CD4-positive, CD25-positive, alpha-beta regulatory T cell (primary cell): ENCODE measurements around the gene ADORA1. TPM values are rescaled to one million over a fixed set of nuclear protein-coding genes. Genes with fewer than 3 reads are reported as not detected.

Experiments used
- ATAC-seq, 2 donors: fragments of 150-1000 bp; cut with Tn5 transposase; one replicate each; pipeline ENCODE4 v1.10.0; 2021; ENCODE audit warnings: low read depth in 2 of 2, moderate number of reproducible peaks in 2 of 2, moderate library complexity in 1 of 2
- DNase-seq, 3 donors: peaks; one replicate each; pipeline versions ENCODE4 v3.0.0 to v3.0.0-alpha.2; 2012 to 2022; ENCODE audit warnings: mixed read lengths in 1 of 3
- H3K27ac ChIP-seq: one replicate; pipeline ENCODE4 v1.7.0; 2013; ENCODE audit warnings: mild to moderate bottlenecking, low read length; ENCODE audit not compliant: insufficient read depth, poor library complexity, severe bottlenecking
- H3K27me3 ChIP-seq: one replicate; pipeline ENCODE4 v1.7.0; 2013; ENCODE audit warnings: low read length; ENCODE audit not compliant: control insufficient read depth, insufficient read depth
- H3K36me3 ChIP-seq: one replicate; pipeline ENCODE4 v1.7.0; 2013; ENCODE audit warnings: mild to moderate bottlenecking, low read length, moderate library complexity; ENCODE audit not compliant: control insufficient read depth, insufficient read depth
- H3K4me1 ChIP-seq: 2 replicates; pipeline ENCODE4 v1.7.0; 2013; ENCODE audit warnings: mild to moderate bottlenecking, low read length; ENCODE audit not compliant: insufficient read depth, control insufficient read depth, poor library complexity, severe bottlenecking
- H3K4me3 ChIP-seq: one replicate; pipeline ENCODE4 v1.7.0; 2013; ENCODE audit warnings: low read depth, mild to moderate bottlenecking, low read length, moderate library complexity
- H3K9me3 ChIP-seq, 2 experiments: 1 replicate in 1 of 2; 2 replicates in 1 of 2; pipeline ENCODE4 v1.7.0; 2013; ENCODE audit warnings: low read length in 2 of 2, mild to moderate bottlenecking in 1 of 2, moderate library complexity in 1 of 2; ENCODE audit not compliant: control insufficient read depth in 2 of 2
- H3K27ac Mint-ChIP-seq, 3 donors: one replicate each; pipeline ENCODE4 v1.8.0; 2020 to 2022; ENCODE audit warnings: mild to moderate bottlenecking in 3 of 3, mixed read lengths in 3 of 3, moderate library complexity in 2 of 3
- H3K27me3 Mint-ChIP-seq: one replicate; pipeline ENCODE4 v1.8.0; 2022; ENCODE audit warnings: mild to moderate bottlenecking, mixed read lengths
- H3K36me3 Mint-ChIP-seq: one replicate; pipeline ENCODE4 v1.8.0; 2020; ENCODE audit warnings: mixed read lengths
- H3K4me1 Mint-ChIP-seq, 4 donors: one replicate each; pipeline ENCODE4 v1.8.0; 2020 to 2022; ENCODE audit warnings: mixed read lengths in 4 of 4, mild to moderate bottlenecking in 1 of 4
- H3K4me3 Mint-ChIP-seq, 4 donors: one replicate each; pipeline ENCODE4 v1.8.0; 2020 to 2022; ENCODE audit warnings: mild to moderate bottlenecking in 4 of 4, mixed read lengths in 4 of 4, moderate library complexity in 3 of 4
- H3K9me3 Mint-ChIP-seq, 7 donors: one replicate each; pipeline ENCODE4 v1.8.0; 2020 to 2022; ENCODE audit warnings: mixed read lengths in 7 of 7, mild to moderate bottlenecking in 3 of 7, moderate library complexity in 2 of 7
- polyA plus RNA-seq, 4 donors: library from polyadenylated mRNA; unstranded; fragments of 300-500 nt; fragmentation: Illumina TruSeq; gene quantifications; one replicate each; pipeline ENCODE4 v1.2.3, GENCODE V29; 2021
- total RNA-seq: library from RNA; stranded (reverse); gene quantifications from one replicate; pipeline ENCODE4 v1.2.3, GENCODE V29; 2022

Gene ADORA1
- total and polyA plus RNA-seq, 5 donors from 2014 or later: not detected

- ATAC-seq (no peak), DNase-seq (no peak)
- H3K27me3 ChIP-seq: peaks cover 6% of the 10 kb centered on the region
- H3K4me1 ChIP-seq: no peaks in the 10 kb centered on the region
- H3K4me1 Mint-ChIP-seq: no peaks in the 10 kb centered on the region
- H3K27ac ChIP-seq: no peak overlapping the region
- H3K36me3 Mint-ChIP-seq: no peaks in the 10 kb centered on the region
- H3K27ac Mint-ChIP-seq: no peak overlapping the region
- H3K27me3 Mint-ChIP-seq: peaks cover 19% of the 10 kb centered on the region
- no peaks in the 10 kb centered on the region for H3K36me3 ChIP-seq
- no peaks in the 10 kb centered on the region for H3K9me3 ChIP-seq
- H3K4me3 Mint-ChIP-seq: no peak overlapping the region
- H3K4me3 ChIP-seq: no peak overlapping the region
- H3K9me3 Mint-ChIP-seq: peaks cover 0 to 2% (median 0%) of the 10 kb centered on the region in 7 donors
Measured at GRCh38 chr1:203200916-203201315, 73.4 kb downstream of the ADORA1 start.

GRCh38 chr1:203201516-203202205, 74.1 kb downstream of the ADORA1 start:
- Mint-ChIP-seq H3K27me3 (peaks cover 19% of the 10 kb centered on the region), H3K9me3 (peaks cover 0 to 2% (median 0%) of the 10 kb centered on the region in 7 donors), H3K4me1 (no peaks in the 10 kb centered on the region), H3K27ac (no peak overlapping the region), H3K4me3 (no peak overlapping the region), H3K36me3 (no peaks in the 10 kb centered on the region)
- H3K27ac ChIP-seq: no peak overlapping the region
- no peak overlapping the region for H3K4me3 ChIP-seq
- no peaks in the 10 kb centered on the region for H3K4me1 ChIP-seq
- H3K36me3 ChIP-seq: no peaks in the 10 kb centered on the region
- peaks cover 6% of the 10 kb centered on the region for H3K27me3 ChIP-seq
- DNase-seq: no peak
- no peak for ATAC-seq
- H3K9me3 ChIP-seq: no peaks in the 10 kb centered on the region

- Histone ChIP-seq H3K36me3 (no peaks in the 10 kb centered on the region), H3K9me3 (no peaks in the 10 kb centered on the region), H3K27ac (no peak overlapping the region), H3K27me3 (peaks cover 6% of the 10 kb centered on the region), H3K4me1 (no peaks in the 10 kb centered on the region), H3K4me3 (no peak overlapping the region)
- no peak for DNase-seq
- Mint-ChIP-seq H3K27ac (no peak overlapping the region), H3K36me3 (no peaks in the 10 kb centered on the region), H3K9me3 (peaks cover 0 to 2% (median 0%) of the 10 kb centered on the region in 7 donors), H3K4me3 (no peak overlapping the region), H3K27me3 (peaks cover 19% of the 10 kb centered on the region), H3K4me1 (no peaks in the 10 kb centered on the region)
- ATAC-seq: no peak
Measured at GRCh38 chr1:203202431-203203245, 75.1 kb downstream of the ADORA1 start.

- ATAC-seq (no peak), DNase-seq (no peak)
- Mint-ChIP-seq H3K9me3 (peaks cover 0 to 2% (median 0%) of the 10 kb centered on the region in 7 donors), H3K4me1 (no peaks in the 10 kb centered on the region), H3K4me3 (no peak overlapping the region), H3K27ac (no peak overlapping the region), H3K36me3 (no peaks in the 10 kb centered on the region), H3K27me3 (peaks cover 21% of the 10 kb centered on the region)
- Histone ChIP-seq H3K36me3 (no peaks in the 10 kb centered on the region), H3K27me3 (peaks cover 8% of the 10 kb centered on the region), H3K4me1 (no peaks in the 10 kb centered on the region), H3K4me3 (no peak overlapping the region), H3K27ac (no peak overlapping the region), H3K9me3 (no peaks in the 10 kb centered on the region)
Measured at GRCh38 chr1:203204756-203205155, 77.2 kb downstream of the ADORA1 start.

DNA sequence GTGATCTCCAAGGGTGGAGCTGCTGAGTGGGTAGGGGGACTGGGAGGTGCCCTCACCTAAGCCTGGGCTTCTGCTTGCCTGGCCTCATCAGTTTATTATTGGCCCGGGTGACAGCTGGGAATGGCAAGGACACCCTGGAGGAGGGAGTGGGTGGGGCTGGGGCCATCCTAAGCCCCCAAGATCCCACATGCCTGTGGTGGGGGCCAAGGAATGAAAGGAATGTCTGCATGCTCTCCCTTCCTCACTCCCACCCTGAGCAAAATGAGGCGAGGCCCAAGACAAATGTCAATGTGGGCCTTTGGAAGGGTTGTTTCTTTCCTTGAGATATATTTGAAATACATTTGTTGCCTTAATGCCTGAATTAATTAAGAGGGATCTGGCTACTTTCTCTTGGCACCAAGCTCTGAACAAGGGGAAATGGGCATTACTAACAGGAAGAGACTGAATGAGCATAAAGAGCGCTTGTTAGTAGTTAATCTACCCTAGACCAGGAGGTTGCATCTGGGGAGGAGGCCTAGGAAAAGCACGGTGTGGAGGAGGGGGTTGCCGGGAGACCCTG, 78.7 kb downstream of the ADORA1 start:
- Mint-ChIP-seq H3K4me3 (no peak overlapping the region), H3K36me3 (no peaks in the 10 kb centered on the region), H3K27me3 (peaks cover 22% of the 10 kb centered on the region), H3K27ac (no peak overlapping the region), H3K9me3 (peaks cover 0 to 2% (median 0%) of the 10 kb centered on the region in 7 donors), H3K4me1 (no peaks in the 10 kb centered on the region)
- ATAC-seq: no peak
- peaks cover 7% of the 10 kb centered on the region for H3K27me3 ChIP-seq
- no peak overlapping the region for H3K4me3 ChIP-seq
- H3K4me1 ChIP-seq: no peaks in the 10 kb centered on the region
- no peak for DNase-seq
- no peak overlapping the region for H3K27ac ChIP-seq
- H3K9me3 ChIP-seq: no peaks in the 10 kb centered on the region
- no peaks in the 10 kb centered on the region for H3K36me3 ChIP-seq

- Mint-ChIP-seq H3K4me3 (no peak overlapping the region), H3K9me3 (peaks cover 0 to 2% (median 0%) of the 10 kb centered on the region in 7 donors), H3K27me3 (peaks cover 16% of the 10 kb centered on the region), H3K36me3 (no peaks in the 10 kb centered on the region), H3K27ac (no peak overlapping the region), H3K4me1 (no peaks in the 10 kb centered on the region)
- H3K4me3 ChIP-seq: no peak overlapping the region
- no peak for DNase-seq
- H3K27me3 ChIP-seq: peaks cover 7% of the 10 kb centered on the region
- no peaks in the 10 kb centered on the region for H3K4me1 ChIP-seq
- no peaks in the 10 kb centered on the region for H3K36me3 ChIP-seq
- H3K27ac ChIP-seq: no peak overlapping the region
- ATAC-seq: no peak
- no peaks in the 10 kb centered on the region for H3K9me3 ChIP-seq
Measured at GRCh38 chr1:203207751-203208150, 80.2 kb downstream of the ADORA1 start.

- no peak for DNase-seq
- Histone ChIP-seq H3K4me1 (no peaks in the 10 kb centered on the region), H3K27me3 (peaks cover 7% of the 10 kb centered on the region), H3K9me3 (no peaks in the 10 kb centered on the region), H3K27ac (no peak overlapping the region), H3K36me3 (no peaks in the 10 kb centered on the region), H3K4me3 (no peak overlapping the region)
- H3K4me1 Mint-ChIP-seq: no peaks in the 10 kb centered on the region
- H3K9me3 Mint-ChIP-seq: peaks cover 0 to 2% (median 0%) of the 10 kb centered on the region in 7 donors
- no peak for ATAC-seq
- H3K4me3 Mint-ChIP-seq: no peak overlapping the region
- no peak overlapping the region for H3K27ac Mint-ChIP-seq
- H3K27me3 Mint-ChIP-seq: peaks cover 12% of the 10 kb centered on the region
- H3K36me3 Mint-ChIP-seq: no peaks in the 10 kb centered on the region
Measured at GRCh38 chr1:203208181-203208580, 80.7 kb downstream of the ADORA1 start.
